HG02943 (cell line): ENCODE results near the gene ZNF714.
"Not testable (repeated sequence)": the region's sequence is repeated elsewhere in the genome, so short reads cannot be mapped to it uniquely, and the experiment has no call there.

Source experiments
- ATAC-seq: cut with Tn5 transposase; IDR thresholded peaks from one replicate; pipeline ENCODE4 v1.9.1; 2021; ENCODE audit warnings: mild to moderate bottlenecking, low read depth, moderate library complexity; ENCODE audit not compliant: unreplicated experiment

Gene ZNF714

GRCh38 chr19:21128901-21129698 is 47.1 kb downstream of the ZNF714 start:
- ATAC-seq = no peak

GRCh38 chr19:21130097-21130775 is 48.2 kb downstream of the ZNF714 start:
- ATAC-seq = no peak

DNA sequence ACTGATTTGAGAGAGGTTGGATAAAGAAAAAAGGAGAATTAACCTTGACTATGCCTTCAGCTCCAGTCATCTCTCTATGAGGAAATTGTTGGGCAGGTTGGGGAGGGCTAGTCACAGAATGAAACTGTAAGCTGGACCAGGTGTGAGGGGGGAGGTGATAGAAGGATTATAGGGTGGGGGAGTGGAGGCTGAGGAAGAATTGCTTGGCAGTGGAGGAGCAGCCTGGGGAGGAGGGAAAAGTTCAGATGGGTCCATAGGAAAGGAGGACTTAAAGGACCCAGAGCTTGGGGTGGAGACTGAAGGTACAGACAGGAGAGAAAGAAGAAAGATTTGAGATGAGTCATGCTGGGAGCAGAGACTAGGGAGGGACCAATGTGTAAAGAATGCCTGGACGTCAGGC is 51.6 kb downstream of the ZNF714 start:
- no peak for ATAC-seq

DNA sequence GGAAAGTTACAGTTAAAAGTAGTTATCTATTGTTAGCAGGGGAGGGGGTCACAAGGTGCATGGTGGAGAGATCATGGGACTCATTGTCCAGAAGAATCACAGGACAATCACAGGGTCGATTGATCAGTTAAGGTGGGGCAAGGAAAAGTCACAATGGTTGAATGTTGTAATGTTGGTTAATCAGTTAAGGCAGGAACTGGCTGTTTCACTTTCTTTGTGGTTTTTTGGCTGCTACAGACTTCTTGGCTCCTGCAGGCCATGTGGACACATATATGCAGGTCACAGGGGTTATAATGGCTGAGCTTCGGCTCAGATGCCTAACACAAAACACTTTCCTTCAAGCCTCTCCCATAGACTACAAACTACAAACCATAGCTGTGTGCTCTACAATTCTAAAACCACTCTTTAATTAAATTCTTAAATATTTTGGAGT is 52.9 kb downstream of the ZNF714 start:
- no peak for ATAC-seq

DNA sequence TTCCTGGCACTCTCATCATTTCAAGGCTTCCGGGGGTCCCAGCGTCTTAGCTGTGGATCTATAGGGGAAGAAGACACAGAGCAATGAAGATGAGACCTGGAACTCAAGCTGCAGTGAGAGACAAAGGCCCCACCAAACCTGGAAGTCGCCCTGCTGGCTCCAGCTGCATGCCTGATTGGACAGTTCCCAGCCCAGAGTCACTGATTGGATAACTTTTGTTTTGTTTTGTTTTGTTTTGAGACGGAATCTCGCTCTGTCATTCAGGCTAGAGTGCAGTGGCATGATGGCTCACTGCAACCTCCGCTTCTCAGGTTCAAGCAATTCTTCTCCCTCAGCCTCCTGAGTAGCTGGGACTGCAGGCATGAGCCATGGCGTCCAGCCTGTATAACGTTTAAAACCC is 53.4 kb downstream of the ZNF714 start:
- ATAC-seq = no peak

DNA sequence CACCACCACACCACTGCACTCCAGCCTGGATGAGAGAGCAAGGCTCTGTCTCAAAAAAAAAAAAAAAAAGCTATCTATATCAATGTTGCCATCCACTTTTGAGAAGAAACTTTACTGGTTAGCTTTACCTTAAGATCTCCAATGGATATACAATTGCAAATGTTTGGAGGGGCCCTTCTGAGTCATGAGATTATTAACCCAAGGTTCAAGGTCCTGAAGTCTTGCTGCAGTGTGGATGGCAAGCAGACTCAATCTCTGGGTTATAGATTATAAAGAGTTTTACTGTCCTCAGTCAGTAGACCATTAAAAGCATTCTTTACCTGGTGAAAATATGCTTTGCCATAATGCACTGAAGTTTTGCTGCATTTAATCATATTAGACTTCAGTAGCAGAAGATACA is 56.1 kb downstream of the ZNF714 start:
- ATAC-seq = no peak

DNA sequence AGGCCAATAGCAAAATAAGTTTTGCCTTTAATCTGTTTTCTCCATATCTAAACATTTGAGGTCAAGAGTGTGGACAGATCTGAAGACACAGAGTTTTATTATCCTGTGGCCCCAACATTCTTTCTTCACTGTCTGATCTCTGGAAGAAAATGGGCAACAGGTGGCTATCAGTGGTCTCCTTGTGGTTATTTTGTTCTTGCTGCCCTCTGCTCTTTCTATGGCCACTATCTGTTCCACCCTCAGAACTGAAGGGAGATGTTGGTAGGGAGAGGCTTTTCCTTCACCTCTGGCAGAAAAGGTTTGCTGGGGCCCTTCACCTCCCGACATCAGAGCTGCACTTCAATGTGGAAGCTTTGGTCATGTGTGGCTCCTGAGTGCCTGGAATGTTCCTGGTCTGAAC is 59.0 kb downstream of the ZNF714 start:
- ATAC-seq = not testable (repeated sequence)

DNA sequence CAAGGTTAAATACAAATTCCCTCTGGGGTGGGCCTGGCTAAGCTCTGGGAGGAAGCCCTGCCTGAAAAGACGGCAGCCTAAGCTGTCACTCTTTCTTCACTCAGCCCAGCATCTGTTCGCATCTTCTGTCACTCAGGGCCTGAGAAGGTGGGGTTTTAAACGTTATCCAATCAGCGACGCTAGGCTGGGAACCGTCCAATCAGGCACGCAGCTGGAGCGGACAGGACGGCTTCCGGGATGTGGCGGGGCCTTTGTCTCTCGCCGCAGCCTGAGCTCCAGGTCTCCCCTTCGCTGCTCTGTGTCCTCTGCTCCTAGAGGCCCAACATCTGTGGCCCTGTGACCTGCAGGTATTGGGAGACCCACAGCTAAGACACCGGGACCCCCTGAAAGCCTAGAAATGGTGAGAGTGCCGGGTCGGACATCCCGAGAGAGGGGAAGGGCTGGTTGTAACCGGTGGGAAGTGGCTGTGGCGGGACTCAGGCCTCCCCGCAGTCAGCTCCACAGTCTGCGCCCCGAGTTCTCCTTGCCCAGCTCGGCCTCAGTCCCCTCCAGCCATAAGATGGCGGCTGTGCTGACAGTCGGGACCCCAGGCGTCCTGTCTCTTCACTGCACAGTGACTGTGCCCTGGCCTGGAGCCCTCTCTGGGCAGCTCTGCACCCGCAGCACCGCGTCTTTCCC is 59.9 kb downstream of the ZNF714 start, which contains the start of gene ZNF431:
Gene ZNF431 (plus strand): TSS at position 254 of the 678 bp plus-strand sequence. CDS start 144 bp downstream, at position 398.
- peak; percentile 99 for ATAC-seq

GRCh38 chr19:21143428-21143827 is 61.4 kb downstream of the ZNF714 start:
- no peak for ATAC-seq

DNA sequence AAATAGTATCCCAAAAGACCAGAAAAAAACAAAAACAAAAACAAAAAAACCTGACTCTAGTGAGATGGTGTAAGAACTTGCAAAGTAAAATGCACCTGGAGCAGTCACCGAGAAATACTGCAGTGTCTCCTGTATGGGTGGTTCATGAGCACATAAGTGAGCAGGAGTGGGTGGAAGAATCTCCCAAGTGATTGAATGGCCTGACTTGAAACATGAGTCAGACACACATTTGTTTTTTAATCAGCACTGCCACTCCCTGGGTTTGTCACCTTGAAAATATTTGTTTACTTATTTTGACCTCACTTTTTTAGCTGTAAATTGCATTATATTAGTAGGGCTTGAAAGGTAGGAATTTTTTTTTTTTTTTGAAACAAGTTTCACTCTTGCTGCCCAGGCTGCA is 61.9 kb downstream of the ZNF714 start:
- no peak for ATAC-seq

DNA sequence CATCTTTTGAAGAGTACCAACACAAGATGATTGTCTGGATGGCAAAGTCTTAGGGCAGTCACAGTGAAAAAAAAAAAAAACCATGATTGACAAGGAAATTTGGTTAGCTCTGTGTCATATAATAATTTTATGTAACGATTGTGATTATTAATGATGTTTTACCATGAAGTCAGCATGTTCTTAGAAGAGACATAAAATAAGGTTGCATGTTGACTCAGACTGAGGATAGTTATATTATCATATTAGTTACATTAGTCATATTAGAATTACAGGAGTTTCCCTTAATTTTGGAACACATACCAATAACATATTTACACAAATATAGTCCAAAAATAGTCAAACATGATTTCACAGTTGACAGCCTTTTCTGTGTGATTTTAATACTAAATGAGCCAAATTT is 65.5 kb downstream of the ZNF714 start:
- no peak for ATAC-seq

- ATAC-seq = no peak
These were observed 66.7 kb downstream of the ZNF714 start for GRCh38 chr19:21148681-21149080.

DNA sequence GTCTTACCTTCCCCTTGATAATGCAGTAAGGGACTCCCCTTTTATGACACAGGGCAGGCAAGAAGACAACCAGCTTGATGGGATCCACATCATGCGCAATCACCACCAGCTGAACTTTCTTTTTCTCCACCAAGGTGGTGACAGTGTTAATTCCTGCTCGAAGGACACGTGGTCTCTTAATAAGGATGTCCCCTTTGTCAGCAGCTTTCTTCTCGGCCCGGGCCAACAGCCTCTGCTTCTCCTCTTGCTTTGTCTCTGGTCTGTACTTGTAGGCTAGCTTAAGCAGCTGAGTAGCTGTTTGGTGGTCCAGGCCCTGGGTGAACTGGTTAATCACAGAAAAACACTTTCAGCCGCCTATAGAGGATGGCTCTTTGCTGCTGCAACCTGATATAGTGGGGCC is 67.9 kb downstream of the ZNF714 start:
- ATAC-seq = no peak

GRCh38 chr19:21151460-21151859 is 69.5 kb downstream of the ZNF714 start:
- ATAC-seq = no peak

DNA sequence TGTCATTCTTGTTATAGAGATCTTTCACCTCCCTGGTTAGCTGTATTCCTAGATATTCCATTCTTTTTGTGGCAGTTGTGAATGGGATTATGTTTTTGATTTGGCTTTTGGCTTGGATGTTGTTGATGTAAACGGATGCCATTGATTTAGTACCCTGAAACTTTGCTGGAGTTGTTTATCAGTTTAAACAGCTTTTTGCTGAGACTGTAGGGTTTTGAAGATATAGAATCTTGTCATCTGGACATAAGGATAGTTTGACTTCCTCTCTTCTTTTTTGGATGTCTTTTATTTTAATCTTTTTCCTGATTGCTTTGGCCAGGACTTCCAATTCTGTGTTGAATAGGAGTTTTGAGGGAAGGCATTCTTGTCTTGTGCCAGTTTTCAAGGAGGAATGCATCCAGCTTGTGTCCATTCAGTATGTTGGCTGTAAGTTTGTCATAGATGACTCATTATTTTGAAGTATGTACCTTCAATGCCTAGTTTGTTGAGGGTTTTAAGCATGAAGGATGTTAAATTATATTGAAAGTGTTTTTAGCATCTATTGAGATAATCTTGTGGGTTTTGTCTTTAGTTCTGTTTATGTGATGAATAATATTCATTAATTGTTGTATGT is 76.6 kb downstream of the ZNF714 start:
- ATAC-seq = no peak

GRCh38 chr19:21164541-21164940 is 82.5 kb downstream of the ZNF714 start:
- ATAC-seq = no peak

GRCh38 chr19:21166436-21166835 is 84.4 kb downstream of the ZNF714 start:
- ATAC-seq = no peak
